ENCODE measurements around the gene TNFAIP8L1. TPM values are rescaled to one million over a fixed set of nuclear protein-coding genes. Genes with fewer than 3 reads are reported as not detected.

TNFAIP8L1 gene
- total RNA-seq, 1 donor from 2014 or later = 8.2 TPM

DNA sequence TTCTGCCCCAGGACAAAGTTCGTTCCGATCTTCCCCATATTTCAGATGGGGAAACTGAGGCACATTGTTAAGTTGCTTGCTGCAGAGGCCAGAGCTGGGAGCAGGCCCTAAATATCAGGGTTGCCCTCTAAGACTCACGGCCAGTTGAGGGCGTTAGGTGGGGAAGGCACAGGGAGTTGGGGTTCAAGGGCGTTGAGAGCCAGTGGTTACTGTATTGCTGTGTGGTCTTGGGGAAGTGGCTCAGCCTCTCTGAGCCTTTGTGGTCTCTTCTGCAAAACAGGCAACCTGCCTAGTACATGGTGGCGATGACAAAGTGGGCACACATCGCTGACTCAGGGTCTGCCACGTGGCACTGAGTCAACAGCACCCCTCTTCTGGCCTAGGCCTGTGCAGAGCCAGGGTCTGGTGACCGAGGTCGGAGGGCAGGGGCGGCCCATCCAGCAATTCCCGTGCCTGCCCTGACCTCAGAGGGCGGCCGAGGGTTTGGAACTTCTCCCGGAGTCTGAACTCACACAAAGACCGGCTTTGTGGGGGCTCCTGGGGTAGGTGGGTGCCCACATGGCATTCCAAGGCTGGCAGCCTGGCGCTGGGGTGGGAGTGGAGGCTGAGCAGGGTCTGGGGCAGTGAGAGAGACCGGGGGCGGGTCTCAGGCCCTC lies 10.2 kb downstream of the TNFAIP8L1 start:
- Mint-ChIP-seq H3K36me3 (peaks cover 3% of the 10 kb centered on the region), H3K4me1 (no peaks in the 10 kb centered on the region), H3K27ac (peak overlapping the region; percentile 21), H3K4me3 (no peak overlapping the region), H3K9me3 (no peaks in the 10 kb centered on the region), H3K27me3 (ENCODE audit: insufficient read depth, low read depth) (peaks cover 5% of the 10 kb centered on the region)
- no peaks in the 10 kb centered on the region for H3K36me3 ChIP-seq
- peaks cover 6% of the 10 kb centered on the region for H4K20me1 ChIP-seq (ENCODE audit: low read depth)
- no peaks in the 10 kb centered on the region for H3K4me1 ChIP-seq
- no peaks in the 10 kb centered on the region for H3K9me3 ChIP-seq (ENCODE audit: low read depth)
- no peak overlapping the region for H3K4me2 ChIP-seq
- H3K9ac ChIP-seq = no peak overlapping the region
- H2AFZ ChIP-seq (replicated peaks) = no peak overlapping the region
- no peak overlapping the region for H3K27ac ChIP-seq
- no peaks in the 10 kb centered on the region for H3K79me2 ChIP-seq (ENCODE audit: low read depth)
- H3K27me3 ChIP-seq = no peaks in the 10 kb centered on the region
- TF ChIP-seq EZH2 (IDR thresholded peaks at IDR 0.05) (no peak), EZH2phosphoT487 (IDR thresholded peaks at IDR 0.05) (no peak)
- TF ChIP-seq, protein P1, sequence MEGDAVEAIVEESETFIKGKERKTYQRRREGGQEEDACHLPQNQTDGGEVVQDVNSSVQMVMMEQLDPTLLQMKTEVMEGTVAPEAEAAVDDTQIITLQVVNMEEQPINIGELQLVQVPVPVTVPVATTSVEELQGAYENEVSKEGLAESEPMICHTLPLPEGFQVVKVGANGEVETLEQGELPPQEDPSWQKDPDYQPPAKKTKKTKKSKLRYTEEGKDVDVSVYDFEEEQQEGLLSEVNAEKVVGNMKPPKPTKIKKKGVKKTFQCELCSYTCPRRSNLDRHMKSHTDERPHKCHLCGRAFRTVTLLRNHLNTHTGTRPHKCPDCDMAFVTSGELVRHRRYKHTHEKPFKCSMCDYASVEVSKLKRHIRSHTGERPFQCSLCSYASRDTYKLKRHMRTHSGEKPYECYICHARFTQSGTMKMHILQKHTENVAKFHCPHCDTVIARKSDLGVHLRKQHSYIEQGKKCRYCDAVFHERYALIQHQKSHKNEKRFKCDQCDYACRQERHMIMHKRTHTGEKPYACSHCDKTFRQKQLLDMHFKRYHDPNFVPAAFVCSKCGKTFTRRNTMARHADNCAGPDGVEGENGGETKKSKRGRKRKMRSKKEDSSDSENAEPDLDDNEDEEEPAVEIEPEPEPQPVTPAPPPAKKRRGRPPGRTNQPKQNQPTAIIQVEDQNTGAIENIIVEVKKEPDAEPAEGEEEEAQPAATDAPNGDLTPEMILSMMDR (IDR thresholded peaks at IDR 0.05) = no peak
- no peak overlapping the region for H3K4me3 ChIP-seq
- no peaks in the 10 kb centered on the region for H3F3A ChIP-seq (ENCODE audit: low read depth)
- no peak for DNase-seq (ENCODE audit: low spot score)

- Histone ChIP-seq H3K9ac (no peak overlapping the region), H3K4me1 (no peaks in the 10 kb centered on the region), H3K79me2 (ENCODE audit: low read depth) (no peaks in the 10 kb centered on the region), H2AFZ (replicated peaks) (no peak overlapping the region), H3K9me3 (ENCODE audit: low read depth) (no peaks in the 10 kb centered on the region), H4K20me1 (ENCODE audit: low read depth) (peaks cover 6% of the 10 kb centered on the region), H3F3A (ENCODE audit: low read depth) (no peaks in the 10 kb centered on the region), H3K27me3 (no peaks in the 10 kb centered on the region), H3K36me3 (no peaks in the 10 kb centered on the region), H3K4me3 (no peak overlapping the region), H3K27ac (no peak overlapping the region), H3K4me2 (no peak overlapping the region)
- no peak overlapping the region for H3K27ac Mint-ChIP-seq
- peak overlapping the region; percentile 41 for H3K4me3 Mint-ChIP-seq
- H3K36me3 Mint-ChIP-seq = peaks cover 3% of the 10 kb centered on the region
- TF ChIP-seq EZH2phosphoT487 (IDR thresholded peaks at IDR 0.05) = no peak
- TF ChIP-seq, protein P1 (IDR thresholded peaks at IDR 0.05) = no peak
- no peak for TF ChIP-seq EZH2 (IDR thresholded peaks at IDR 0.05)
- H3K27me3 Mint-ChIP-seq (ENCODE audit: insufficient read depth, low read depth) = peaks cover 5% of the 10 kb centered on the region
- DNase-seq (ENCODE audit: low spot score) = no peak
- H3K9me3 Mint-ChIP-seq = no peaks in the 10 kb centered on the region
- no peaks in the 10 kb centered on the region for H3K4me1 Mint-ChIP-seq
These were observed 10.8 kb downstream of the TNFAIP8L1 start for GRCh38 chr19:4650159-4650558.

GRCh38 chr19:4652075-4652474 lies 12.8 kb downstream of the TNFAIP8L1 start:
- H3K27me3 ChIP-seq = no peaks in the 10 kb centered on the region
- H3K79me2 ChIP-seq (ENCODE audit: low read depth) = no peaks in the 10 kb centered on the region
- peaks cover 6% of the 10 kb centered on the region for H4K20me1 ChIP-seq (ENCODE audit: low read depth)
- Mint-ChIP-seq H3K27ac (no peak overlapping the region), H3K9me3 (no peaks in the 10 kb centered on the region), H3K36me3 (peaks cover 3% of the 10 kb centered on the region), H3K27me3 (ENCODE audit: insufficient read depth, low read depth) (peaks cover 3% of the 10 kb centered on the region), H3K4me3 (no peak overlapping the region), H3K4me1 (no peaks in the 10 kb centered on the region)
- H3K9me3 ChIP-seq (ENCODE audit: low read depth) = no peaks in the 10 kb centered on the region
- H3K36me3 ChIP-seq = no peaks in the 10 kb centered on the region
- no peak overlapping the region for H3K4me2 ChIP-seq
- H3K4me3 ChIP-seq = no peak overlapping the region
- H2AFZ ChIP-seq (replicated peaks) = no peak overlapping the region
- H3K27ac ChIP-seq = no peak overlapping the region
- TF ChIP-seq EZH2 (IDR thresholded peaks at IDR 0.05) (no peak), EZH2phosphoT487 (IDR thresholded peaks at IDR 0.05) (no peak)
- TF ChIP-seq, protein P1 (IDR thresholded peaks at IDR 0.05) = no peak
- no peak for DNase-seq (ENCODE audit: low spot score)
- H3K4me1 ChIP-seq = no peaks in the 10 kb centered on the region
- H3K9ac ChIP-seq = no peak overlapping the region
- H3F3A ChIP-seq (ENCODE audit: low read depth) = no peaks in the 10 kb centered on the region

All from neural progenitor cell (in vitro differentiated cells).